GM21447 (cell line): Measurements from ENCODE around the gene DLX3.

Experiments
- ATAC-seq: cut with Tn5 transposase; IDR thresholded peaks from one replicate; pipeline ENCODE4 v1.9.1; 2021; ENCODE audit not compliant: unreplicated experiment

DLX3 gene

DNA sequence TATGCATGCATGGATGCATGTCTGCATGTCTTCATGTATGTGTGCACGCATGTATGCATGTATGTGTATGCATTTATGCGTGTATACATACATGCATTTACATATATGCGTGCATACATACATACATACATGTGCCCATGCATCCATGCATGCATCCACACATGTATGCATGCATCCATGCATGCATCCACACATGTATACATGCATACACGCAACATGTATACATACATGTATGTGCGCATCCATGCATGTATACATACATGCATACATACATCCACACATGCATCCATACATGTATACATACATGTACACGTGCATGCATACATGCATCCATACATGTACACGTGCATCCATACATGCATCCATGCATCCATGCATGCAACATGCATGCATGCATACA lies 29.8 kb upstream of the DLX3 start:
- ATAC-seq = no peak

DNA sequence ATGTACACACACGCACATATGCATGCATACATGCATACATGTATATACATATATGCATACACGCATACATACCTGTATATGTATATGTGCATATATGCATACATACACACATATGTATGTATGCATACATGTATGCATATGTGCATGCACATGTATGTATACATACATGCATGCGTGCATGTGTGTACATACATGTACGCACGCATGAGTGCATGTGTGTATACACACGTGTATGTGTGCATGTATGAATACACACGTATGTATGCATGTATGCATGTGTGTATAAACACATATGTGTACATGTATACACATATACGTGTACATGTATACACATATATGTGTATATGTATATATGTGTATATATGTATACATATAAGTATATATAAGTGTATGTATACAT lies 28.5 kb upstream of the DLX3 start:
- ATAC-seq = no peak

DNA sequence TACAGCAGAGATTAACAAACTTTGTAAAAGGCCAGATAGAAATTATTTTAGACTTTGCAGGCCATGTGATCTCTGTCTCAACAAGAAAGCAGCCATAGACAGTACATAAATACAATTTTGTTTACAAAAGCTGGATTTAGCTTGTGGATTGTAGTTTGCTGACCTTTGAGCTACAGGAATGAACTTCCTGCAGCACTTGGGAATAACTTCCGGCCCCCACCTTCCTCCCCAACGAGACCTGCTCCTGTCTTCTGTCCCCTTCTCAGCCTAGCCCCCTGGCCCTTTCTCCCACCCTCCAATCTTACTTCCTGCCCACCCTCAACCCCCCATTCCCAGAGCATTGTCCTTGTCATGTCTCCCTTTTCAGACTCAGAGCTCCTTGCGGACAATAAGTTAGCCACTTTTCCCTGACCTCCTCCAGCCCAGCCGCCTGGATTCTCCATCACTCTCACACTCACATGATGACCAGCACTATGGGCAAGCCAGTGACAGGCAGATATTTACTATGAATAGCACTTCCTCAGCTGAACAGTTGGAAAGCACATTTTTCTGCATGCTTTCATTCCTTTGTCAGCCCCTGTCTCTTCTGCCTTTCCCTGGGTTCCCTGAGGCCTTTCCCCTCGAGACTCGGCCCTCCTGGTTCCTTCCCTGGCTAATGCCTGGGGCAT lies 27.6 kb upstream of the DLX3 start:
- no peak for ATAC-seq

DNA sequence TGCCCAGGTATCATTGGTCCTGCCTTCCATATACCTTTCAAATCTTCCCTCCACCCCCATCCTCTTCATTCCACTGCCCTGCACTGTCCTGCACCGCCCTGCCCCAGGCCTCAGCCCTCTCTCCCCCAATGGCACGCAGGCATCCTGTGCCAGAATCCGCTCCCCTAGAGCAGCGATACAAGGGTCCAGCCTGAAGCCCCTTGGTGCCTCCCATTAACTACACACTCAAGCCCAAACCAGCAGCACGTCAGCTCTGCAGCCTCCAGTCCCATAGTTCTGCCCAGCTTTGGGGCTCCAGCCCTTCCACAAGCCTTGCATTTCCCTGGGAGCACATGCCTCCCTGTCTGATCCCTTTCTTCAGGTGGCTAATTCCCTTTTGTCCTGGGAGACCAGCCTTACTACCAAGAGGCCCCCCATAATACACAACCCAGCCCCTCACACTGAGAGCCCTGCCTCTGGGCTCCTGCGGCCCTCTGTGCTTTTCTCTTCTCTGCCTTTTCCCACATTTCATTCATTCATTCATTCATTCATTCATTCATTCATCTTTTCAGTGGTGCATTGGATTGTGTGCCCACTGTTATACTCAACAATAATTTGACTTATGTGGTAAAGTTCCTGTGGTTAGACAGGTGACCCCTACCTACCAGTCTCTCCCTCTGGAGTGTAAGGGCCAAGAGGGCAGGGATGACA lies 26.8 kb upstream of the DLX3 start:
- no peak for ATAC-seq

DNA sequence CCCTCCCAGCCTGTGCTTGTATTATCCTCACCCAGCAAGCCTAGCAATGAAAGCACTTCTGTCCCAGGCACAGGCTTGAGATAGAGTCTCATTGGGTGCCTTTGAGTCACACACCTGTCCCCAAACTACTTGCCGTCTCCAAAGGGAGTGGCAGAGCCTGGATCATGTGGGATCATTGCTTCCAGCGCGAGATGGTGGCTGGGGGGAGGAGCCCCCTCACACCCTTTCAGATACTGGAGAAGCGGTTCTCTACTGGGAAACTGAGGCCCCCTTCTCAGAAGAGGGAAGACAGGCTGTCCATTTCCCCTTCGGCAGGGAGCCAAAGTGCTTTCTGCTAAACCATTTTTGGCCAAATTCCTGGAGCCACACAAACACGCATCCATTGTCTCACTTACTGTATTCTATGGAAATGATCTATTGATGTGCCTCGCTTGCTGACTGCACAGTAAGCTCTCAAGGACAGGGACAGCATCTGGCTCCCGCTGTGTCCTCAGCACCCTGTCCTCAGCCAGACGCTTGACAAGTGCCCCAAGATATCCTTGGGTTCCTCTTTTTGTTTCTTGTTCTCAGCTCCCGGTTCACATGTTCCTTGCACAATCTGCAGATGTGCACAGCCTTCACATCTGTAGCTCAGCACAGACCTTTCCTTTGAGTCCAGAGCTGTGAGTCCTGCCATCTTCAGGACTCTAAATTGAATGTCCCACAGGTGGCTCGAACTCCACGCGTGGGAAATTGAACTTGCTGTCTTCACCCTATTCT lies 26.0 kb upstream of the DLX3 start:
- ATAC-seq = no peak

DNA sequence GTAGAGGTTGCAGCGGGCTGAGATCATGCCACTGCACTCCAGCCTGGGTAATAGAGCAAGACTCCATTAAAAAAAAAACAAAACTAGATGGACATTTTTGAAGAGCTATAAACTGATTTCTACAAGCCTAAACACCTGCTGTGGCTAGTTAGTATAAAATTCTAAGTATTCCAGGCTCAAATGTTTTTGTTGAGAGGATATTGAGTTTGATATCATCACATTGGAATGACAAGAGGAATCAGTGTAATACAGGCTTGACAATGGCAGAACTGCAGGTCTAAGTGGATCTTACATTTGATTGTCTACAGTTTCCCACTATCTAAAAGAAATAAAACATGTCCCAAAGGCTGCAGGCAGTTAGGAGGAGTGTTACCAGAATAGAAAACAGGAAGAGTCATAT lies 23.9 kb upstream of the DLX3 start:
- no peak for ATAC-seq

DNA sequence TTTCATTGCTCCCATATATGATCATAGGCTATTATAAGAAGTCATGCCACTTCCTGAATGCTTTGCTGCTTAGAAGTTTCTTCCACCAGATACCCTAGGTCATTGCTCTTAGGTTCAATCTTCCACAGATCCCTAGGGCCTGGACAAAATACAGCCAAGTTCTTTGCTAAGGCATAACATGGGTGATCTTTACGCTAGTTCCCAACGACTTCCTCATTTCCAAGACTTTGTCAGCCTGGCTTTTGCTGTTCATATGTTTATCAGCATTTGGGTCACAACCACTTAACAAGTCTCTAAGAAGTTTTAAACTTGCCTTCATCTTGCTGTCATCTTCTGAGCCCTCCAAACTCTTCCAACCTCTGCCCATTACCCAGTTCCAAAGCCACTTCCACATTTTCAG lies 20.1 kb upstream of the DLX3 start:
- no peak for ATAC-seq

DNA sequence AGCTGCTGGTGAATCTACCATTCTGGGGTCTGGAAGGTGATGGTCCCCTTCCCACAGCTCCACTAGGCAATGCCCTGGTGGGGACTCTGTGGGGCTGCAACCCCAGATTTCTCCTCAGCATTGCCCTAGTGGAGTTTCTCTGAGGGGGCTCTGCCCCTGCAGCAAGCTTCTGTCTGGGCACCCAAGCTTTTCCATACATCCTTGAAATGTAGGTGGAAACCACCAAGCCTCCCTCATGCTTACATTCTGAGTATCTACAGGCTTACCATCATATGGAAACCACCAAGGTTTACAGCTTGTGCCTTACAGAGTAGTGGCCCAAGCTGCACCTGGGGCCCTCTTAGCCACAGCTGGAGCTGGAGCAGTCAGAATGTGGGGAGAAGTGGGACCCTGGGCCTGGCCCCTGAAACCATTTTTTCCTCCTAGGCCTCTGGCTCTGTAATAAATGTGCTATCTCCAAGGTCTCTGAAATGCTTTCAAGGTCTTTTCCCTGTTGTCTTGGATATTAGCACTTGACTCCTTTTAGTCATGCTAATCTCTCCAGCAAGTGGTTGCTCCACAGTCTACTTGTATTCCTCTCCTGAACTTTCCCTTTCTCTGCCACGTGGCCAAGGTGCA lies 19.6 kb upstream of the DLX3 start:
- ATAC-seq = no peak

DNA sequence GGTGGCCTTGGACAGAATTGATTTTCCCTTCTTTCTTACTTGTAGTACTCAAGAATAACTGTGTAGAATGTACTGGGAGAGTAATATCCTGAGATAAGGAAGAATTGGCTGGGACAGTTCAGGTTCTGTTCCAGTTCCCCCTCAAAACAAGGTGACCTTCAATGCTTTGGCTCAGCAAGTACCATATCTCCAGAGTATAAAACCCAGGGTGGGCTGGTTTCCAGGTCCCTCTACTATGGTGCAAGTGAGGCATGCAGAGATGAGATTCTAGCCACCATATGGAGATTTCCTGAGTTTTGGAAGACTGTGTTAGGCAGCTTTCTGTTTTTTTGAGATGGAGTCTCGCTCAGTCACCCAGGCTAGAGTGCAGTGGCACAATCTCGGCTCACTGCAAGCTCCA lies 18.1 kb upstream of the DLX3 start:
- ATAC-seq = no peak

DNA sequence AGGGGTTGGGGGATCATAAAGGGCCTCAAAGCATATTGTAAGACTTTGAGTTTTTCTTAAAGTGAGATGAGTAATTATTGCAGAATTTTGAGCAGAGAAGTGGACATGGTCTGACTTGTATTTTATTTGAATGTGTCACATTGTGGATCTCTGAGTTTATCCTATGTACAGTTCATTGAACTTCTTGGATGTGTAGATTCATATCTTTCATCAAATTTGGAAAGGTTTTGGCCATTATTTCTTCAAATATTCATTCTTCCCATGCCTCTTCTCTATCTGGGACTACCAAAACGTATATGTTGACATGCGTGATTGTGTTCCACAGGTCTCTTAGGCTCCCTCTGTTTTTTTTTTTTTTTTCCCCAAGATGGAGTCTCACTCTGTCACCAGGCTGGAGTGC lies 14.3 kb upstream of the DLX3 start:
- no peak for ATAC-seq

DNA sequence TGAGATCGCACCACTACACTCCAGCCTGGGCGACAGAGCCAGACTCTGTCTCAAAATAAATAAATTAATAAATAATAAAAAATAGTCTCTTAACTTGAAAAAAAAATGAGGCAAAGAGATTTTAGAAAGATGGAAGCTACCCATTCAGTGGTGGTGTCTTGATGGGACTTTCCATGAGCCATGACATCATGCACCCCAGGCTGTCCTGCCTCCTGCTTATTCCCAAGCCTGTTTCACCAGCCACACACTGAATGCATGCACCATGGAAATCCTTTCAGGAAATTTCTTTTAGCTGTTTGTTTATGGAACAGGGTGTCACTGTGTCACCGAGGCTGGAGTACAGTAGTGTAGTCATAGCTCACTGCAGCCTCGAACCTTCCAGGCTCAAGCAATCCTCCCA lies 8.9 kb upstream of the DLX3 start:
- ATAC-seq = no peak

DNA sequence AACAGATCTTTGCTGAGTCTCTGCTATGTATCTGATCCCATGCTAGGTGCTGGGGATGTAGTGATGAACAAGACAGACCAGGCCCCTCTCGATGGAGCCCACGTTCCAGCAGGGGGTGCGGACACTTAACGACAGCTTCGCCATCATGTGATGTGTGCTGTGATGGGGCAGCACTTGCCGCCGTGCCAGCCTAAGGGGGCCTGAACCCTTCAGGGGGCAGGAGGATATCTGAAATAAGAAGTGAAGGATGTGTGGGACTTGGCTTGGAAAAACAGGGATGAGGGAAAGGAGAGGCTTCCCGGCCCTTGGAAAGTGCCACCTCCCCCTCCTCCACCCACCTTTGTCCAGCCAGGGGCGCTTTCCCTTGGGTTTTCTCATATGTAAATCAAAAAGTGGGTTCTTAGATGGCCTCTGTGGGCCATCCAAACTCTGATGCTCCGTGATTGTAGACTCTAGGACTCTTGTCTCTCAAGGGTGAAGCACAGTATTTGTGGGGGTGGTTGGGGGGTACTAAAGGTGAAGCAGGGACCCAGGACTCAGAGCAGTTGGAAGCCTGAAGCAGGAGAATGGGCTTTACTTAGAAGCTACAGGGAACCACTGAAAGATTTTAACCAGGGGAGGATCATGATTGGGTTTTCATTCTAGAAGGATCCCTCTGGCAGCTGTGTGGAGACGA lies 4.0 kb upstream of the DLX3 start:
- ATAC-seq = no peak

DNA sequence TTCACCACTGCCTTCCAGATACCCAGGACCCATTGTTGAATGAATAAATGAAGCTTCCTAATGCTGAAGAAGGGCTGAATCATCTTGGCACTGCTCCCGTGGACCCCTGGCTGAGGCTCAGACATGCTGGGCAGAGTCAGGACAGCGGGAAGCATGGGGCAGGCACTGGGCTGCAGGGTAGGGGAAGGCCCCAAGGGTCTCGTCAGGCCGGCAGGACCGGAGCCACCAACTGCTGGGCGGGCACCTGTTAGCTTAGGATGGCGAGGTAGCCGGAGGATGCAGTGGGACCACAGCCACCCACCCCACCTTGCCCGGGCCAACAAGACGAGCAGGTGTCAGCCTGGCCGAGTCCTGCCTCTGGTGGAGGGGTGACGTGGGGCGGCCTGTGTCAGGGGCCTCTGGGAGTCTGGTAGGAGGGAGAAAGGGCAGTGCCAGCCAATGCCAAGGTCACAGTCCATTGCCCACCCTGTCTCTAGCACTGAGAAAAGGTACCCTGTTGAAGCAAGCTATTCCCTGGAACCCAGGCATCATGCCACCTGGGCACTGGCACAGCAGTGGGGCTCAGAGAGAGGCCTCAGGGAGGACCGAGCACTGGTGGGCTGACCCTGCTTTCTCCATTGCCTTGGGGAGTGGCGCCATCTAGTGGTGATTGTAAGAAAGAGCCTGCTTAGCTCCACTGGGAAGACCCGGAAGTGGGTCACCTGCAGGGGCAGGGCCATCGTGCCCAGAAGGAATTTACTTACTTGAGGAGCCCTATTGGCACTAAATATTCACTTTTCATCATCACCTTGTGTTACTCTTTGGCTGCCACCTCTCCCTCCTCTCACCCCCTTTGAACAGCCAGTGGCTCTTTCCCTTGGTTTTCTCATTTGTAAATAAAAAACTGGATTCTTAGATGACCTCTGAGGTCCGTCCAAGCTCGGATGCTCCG lies 3.0 kb upstream of the DLX3 start:
- ATAC-seq = no peak

DNA sequence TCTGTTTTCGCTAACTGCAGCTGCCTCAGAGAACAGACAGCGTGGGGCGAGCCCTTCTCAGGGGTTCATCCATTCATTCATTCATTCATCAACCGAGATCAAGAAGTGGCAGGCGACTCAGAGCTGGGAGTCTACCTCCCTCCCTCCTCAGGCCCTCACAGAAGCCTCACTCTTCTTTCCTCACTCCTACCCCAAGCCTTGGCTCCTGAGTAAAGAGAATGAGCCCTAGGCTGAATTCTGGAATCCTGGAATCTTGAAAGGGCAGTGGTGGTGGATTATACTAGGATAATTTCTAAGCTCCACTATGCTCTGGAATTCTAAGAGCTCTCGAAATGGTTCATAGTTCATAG lies 2.3 kb upstream of the DLX3 start:
- no peak for ATAC-seq

DNA sequence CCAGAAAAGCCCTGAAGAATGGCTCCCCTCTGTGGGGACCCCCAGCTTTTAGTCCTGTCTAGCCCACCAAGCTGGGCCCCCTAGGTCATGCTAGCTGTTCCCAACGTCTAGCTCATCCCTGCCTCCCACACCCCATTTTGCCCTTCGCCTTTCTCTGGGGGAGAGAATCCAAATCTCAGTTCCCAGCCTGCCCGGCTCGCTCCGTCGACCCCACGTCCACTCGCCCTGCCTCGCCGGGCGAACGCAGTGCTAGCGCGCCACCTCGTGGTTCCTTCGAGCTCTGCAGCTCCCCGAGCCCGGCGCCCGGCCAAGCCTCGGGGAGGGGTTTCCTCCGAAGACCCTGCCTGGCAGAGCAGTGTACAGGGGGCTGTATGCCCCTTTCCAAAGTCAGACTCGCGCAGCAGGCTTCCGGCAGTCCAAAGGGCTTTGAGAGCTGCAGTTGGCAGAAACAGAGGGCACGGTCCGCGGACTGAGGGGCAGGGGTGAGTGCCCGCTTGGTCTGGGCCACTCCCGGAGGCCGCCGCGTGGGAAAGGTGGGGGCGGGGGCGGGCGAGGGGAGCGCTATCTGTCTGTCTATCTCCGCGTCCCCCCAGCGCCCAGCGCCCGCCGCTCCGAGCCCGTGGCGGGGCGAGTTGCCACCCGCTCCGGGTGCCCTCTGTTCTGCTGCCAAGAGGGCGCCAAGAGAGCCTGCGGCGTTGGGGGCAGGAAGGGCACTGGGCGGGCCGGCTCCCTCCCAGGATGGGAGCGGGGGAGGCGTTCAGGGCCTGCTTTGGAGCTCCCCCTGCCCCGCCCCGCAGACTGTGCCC lies 1.7 kb upstream of the DLX3 start:
- ATAC-seq = no peak

DNA sequence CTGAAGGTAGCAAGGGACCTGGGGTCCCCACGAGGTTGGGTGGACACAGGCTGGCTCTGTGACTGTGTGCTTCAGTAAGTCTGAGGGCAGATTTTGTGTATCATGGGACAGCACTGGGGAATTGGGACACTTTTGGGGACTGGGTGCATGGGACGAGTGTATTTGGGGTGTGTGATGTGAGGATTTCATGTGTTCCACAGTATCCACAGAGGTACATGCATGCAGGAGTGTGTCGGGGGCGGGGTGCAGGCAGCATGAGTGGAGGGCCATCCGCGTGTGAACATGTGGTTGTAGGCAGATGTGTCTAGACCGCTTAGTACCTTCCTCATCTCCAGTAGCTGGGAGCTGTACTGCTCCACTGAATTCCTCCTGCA lies 1.1 kb upstream of the DLX3 start:
- ATAC-seq = no peak

DNA sequence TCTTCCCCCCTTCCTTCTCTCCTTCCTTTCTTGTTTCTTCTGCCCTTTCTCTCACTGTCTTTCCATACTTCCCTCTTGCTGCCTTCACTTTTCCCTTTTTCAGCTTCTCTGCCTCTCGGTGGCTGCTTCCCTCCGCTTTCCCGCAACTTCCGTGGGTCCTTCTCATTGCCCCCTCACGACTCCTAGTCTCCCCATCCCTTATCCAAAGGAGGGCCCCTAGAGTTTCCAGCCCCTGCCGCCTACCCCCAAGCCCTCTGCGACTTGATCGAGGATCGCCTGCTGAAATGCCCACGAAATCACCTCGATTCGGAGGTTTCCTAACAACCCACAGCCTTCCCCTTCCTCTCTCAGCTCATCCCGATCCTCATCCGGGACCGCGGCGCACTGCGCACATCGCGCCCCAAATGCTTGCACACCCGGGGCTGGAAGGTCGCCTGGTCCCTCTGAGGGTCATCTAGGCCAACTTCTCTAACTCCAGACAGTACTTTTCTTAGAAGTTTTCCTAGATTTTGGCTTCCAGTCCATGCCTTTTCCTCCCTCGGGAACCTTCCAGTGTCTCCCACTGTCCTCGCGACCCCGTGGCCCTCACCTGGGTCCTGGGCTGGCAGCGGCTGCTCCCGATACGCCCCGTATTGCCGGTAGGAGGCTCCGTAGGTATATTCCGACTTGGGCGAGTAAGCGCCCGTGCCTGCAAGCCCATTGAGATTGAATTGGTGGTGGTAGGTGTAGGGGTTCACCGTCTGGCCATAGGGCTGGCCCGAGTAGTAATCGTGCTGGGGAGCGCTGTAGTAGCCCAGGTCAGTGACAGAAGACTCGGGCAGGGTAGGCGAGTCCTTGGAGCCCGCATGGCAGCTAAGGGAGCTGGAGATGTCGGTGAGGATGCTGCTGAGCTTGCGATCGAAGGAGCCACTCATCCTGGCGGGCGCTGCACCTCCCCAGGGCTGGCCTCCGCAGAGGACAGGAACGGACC lies 654 bp downstream of the DLX3 start:
- no peak for ATAC-seq

DNA sequence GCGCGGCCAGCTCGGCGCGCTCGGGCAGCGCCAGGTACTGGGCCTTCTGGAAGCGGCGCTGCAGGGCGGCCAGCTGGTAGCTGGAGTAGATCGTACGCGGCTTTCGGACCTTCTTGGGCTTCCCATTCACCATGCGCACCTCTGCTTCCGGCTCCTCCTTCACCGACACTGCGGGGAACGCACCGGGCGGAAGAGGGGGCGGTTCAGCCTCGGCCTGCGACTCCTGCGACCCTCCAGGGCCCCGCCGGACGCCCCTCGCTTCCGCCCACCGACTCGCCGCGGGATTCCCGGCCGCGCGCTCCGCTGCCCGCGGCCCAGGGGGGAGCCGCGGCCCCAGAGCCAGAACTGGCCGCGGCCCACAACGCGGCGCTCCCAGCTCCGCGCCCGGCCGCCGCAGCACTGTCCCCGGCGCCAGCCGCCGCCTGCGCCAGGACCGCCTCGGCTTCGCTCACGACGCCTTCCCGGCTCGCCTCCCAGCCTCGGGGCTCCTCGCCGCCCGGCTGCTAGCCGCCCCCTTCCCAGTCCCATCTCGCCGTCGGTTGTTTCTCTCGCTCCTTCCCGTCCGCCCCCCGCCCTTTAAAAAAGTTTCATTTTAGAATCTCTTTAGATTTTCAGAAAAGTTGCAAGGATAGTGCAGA lies 1.5 kb downstream of the DLX3 start:
- no peak for ATAC-seq
